Mesangial cell (primary cell): ENCODE results near the gene ZNF17. TPM values are rescaled to one million over a fixed set of nuclear protein-coding genes. Genes with fewer than 3 reads are reported as not detected.

Source experiments
- total RNA-seq: library from RNA; depleted of rRNA; stranded (reverse); fragments of >200 nt; gene quantifications from 2 replicates; pipeline ENCODE4 v1.2.3, GENCODE V29; 2015

The ZNF17 gene
- 4.1 TPM in 2 replicates for total RNA-seq

GRCh38 chr19:57410877-57411671, at the start of gene ZNF17:
Gene ZNF17 (plus strand): TSS chr19:57411161. CDS start chr19:57413616, 2,455 bp downstream.

GRCh38 chr19:57362997-57363687, 47.8 kb upstream of the ZNF17 start, which contains the start of the genes TRAPPC2B and ZNF547:
Gene TRAPPC2B (plus strand): TSS chr19:57363551. CDS start chr19:57364834, 1,283 bp downstream.
Gene ZNF547 (plus strand): TSS chr19:57363551. CDS start chr19:57368556, 5,005 bp downstream.

GRCh38 chr19:57389730-57390598, 21.0 kb upstream of the ZNF17 start, which contains the start of gene ZNF548:
Gene ZNF548 (plus strand): TSS chr19:57389854. CDS start chr19:57390100, 246 bp downstream.

GRCh38 chr19:57435062-57435978, 24.4 kb downstream of the ZNF17 start, which contains the start of gene ZNF749:
Gene ZNF749 (plus strand): TSS chr19:57435325. CDS start chr19:57435579, 254 bp downstream.

Other genes with a start within 250 kb of the ZNF17 start
- gene DUXA, start 243.7 kb upstream of the ZNF17 start, total RNA-seq = not detected in 2 replicates
- 14.3 and 21.6 TPM in 2 replicates for gene ZNF264, start 219.7 kb upstream of the ZNF17 start, total RNA-seq
- 1.6 TPM in 1 of 2 replicates, not detected in the other for gene AURKC, start 180.1 kb upstream of the ZNF17 start, total RNA-seq
- gene ZNF805, start 170.5 kb upstream of the ZNF17 start, total RNA-seq = 6.2 and 14.1 TPM in 2 replicates
- gene ZNF460, start 130.7 kb upstream of the ZNF17 start, total RNA-seq = 31.4 and 54.5 TPM in 2 replicates
- gene ZNF543, start 90.7 kb upstream of the ZNF17 start, total RNA-seq = 3.3 and 6.3 TPM in 2 replicates
- gene ZNF304, start 59.9 kb upstream of the ZNF17 start, total RNA-seq = 3.6 and 5.5 TPM in 2 replicates
- gene TRAPPC2B, start 47.6 kb upstream of the ZNF17 start, total RNA-seq = 12.2 and 15.1 TPM in 2 replicates
- 0.65 and 0.89 TPM in 2 replicates for gene ZNF547, start 47.6 kb upstream of the ZNF17 start, total RNA-seq
- gene ZNF548, start 21.3 kb upstream of the ZNF17 start, total RNA-seq = 6.2 and 9.1 TPM in 2 replicates
- gene ZNF749, start 24.2 kb downstream of the ZNF17 start, total RNA-seq = 7.5 and 16.3 TPM in 2 replicates
- under 0.01 TPM in 1 of 2 replicates, not detected in the other for gene VN1R1, start 46.0 kb downstream of the ZNF17 start, total RNA-seq
- 3.9 and 11.2 TPM in 2 replicates for gene ZNF772, start 66.4 kb downstream of the ZNF17 start, total RNA-seq
- 3.7 and 9.6 TPM in 2 replicates for gene ZNF419, start 76.6 kb downstream of the ZNF17 start, total RNA-seq
- 3.9 and 13.6 TPM in 2 replicates for gene ZNF773, start 88.8 kb downstream of the ZNF17 start, total RNA-seq
- gene ZNF549, start 116.2 kb downstream of the ZNF17 start, total RNA-seq = 2.3 and 4.6 TPM in 2 replicates
- gene ZNF550, start 148.7 kb downstream of the ZNF17 start, total RNA-seq = 2.8 and 3.9 TPM in 2 replicates
- gene ZNF416, start 167.8 kb downstream of the ZNF17 start, total RNA-seq = 2.6 and 4.2 TPM in 2 replicates
- gene ZIK1, start 173.0 kb downstream of the ZNF17 start, total RNA-seq = 4.1 and 7.5 TPM in 2 replicates
- 3.5 and 4.1 TPM in 2 replicates for gene ZNF530, start 188.7 kb downstream of the ZNF17 start, total RNA-seq
- gene ZNF134, start 203.1 kb downstream of the ZNF17 start, total RNA-seq = 9.6 and 17.4 TPM in 2 replicates
- gene ZNF211, start 222.0 kb downstream of the ZNF17 start, total RNA-seq = 4.2 and 7.5 TPM in 2 replicates